Measurements from ENCODE around the gene GON4L.
"Not testable (repeated sequence)": the region's sequence is repeated elsewhere in the genome, so short reads cannot be mapped to it uniquely, and the experiment has no call there.

GON4L gene, protein sequence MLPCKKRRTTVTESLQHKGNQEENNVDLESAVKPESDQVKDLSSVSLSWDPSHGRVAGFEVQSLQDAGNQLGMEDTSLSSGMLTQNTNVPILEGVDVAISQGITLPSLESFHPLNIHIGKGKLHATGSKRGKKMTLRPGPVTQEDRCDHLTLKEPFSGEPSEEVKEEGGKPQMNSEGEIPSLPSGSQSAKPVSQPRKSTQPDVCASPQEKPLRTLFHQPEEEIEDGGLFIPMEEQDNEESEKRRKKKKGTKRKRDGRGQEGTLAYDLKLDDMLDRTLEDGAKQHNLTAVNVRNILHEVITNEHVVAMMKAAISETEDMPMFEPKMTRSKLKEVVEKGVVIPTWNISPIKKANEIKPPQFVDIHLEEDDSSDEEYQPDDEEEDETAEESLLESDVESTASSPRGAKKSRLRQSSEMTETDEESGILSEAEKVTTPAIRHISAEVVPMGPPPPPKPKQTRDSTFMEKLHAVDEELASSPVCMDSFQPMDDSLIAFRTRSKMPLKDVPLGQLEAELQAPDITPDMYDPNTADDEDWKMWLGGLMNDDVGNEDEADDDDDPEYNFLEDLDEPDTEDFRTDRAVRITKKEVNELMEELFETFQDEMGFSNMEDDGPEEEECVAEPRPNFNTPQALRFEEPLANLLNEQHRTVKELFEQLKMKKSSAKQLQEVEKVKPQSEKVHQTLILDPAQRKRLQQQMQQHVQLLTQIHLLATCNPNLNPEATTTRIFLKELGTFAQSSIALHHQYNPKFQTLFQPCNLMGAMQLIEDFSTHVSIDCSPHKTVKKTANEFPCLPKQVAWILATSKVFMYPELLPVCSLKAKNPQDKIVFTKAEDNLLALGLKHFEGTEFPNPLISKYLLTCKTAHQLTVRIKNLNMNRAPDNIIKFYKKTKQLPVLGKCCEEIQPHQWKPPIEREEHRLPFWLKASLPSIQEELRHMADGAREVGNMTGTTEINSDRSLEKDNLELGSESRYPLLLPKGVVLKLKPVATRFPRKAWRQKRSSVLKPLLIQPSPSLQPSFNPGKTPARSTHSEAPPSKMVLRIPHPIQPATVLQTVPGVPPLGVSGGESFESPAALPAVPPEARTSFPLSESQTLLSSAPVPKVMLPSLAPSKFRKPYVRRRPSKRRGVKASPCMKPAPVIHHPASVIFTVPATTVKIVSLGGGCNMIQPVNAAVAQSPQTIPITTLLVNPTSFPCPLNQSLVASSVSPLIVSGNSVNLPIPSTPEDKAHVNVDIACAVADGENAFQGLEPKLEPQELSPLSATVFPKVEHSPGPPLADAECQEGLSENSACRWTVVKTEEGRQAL (N-terminal part only)

DNA sequence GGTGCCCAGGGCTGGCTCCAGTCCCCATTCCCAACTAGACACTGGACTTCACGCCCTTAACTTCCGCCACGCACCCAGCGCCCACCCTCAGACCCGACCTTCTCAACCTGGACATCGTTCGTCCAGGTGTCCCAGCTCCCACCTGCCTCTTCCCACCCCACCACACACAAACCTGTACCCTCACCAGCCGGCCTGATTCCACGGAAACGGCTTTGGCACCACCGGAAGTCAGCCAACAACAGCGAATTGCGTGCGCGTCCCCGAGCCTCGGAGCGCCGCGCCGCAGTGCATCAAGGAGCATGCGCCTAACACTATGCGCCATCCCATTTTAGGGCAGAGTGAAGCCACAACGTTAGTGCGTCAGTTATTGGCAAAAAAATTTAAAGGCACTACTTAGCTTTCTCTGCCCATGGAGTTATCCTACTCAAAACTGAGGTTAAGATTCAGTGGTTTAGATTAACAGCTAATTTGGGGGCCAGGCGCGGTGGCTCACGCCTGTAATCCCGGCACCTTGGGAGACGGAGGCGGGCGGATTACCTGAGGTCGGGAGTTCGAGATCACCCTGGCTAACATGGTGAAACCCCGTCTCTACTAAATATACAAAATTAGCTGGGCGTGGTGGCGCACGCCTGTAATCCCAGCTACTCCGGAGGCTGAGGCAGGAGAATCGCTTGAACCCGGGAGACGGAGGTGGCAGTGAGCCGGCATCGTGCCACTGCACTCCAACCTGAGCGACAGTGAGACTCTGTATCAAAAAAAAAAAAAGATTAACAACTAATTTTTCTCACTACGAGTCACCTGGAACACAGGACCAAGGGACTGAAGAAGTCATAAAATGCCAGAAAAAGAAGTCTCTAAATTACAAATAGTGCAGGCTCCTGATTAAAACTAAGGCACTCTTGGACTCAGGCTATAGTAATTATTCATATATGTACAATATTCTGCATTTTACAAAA is at the start of gene GON4L:
GON4L (minus strand) TSS at position 240 of the 956 bp plus-strand sequence. CDS start 3,434 bp downstream, outside the sequence.
- DNase-seq (ENCODE audit: low read depth) = peak; percentile 76

DNA sequence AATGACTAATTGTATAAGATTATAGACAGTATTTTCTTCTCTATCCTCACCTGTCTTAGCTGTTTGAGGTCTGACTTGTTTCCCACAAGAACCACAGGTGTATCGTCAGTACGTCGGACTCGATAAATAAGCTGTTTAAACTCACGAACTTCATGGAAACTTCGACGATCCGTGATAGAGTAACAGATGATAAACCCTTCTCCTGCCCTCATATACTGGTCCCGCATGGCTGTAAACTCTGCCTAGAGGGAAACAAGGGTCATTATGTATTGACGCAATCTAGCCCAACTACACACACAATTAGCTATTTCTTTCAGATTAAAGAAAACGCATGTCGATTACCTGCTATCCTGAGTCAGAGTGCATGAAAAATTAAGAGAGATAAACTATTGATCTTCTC is 47.2 kb upstream of the GON4L start:
- no peak for DNase-seq (ENCODE audit: low read depth)

DNA sequence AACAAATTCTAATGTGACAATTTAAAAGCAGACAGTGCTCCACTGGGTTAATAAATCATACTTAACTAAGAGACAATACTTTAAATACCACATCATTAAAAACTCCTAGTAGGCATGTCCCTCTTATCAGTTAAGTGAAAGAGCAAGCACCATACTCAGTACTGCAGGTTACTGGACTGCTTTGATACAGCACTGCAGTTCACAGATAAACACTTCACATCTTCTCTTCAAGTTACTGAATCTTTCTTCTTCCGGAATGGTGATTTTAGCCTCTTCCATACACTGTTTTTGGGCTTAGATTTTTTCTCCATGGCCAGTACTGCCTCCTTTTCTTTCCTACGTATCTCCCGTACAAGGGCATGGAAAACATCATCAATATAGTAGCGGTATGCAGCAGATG is 43.1 kb upstream of the GON4L start:
- no peak for DNase-seq (ENCODE audit: low read depth)

DNA sequence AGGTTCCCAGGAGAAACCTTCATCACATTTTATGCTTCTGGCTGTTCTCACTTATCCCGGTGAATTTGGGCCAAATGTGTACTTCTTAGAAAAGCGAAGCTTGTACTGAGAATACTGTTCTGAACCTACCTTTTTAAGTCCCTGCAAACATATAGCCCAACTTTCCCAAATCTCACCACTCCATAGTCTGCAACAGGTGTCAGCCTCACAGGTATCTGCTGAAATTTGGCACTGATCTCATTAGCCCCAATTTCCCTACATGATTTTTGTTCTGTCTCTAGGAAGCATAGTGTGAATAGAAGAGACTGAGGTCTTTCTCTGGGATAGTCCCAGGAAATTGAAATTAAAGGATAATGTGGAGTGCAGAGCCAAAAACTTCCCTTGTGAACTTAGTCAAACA is 42.7 kb upstream of the GON4L start:
- no peak for DNase-seq (ENCODE audit: low read depth)

DNA sequence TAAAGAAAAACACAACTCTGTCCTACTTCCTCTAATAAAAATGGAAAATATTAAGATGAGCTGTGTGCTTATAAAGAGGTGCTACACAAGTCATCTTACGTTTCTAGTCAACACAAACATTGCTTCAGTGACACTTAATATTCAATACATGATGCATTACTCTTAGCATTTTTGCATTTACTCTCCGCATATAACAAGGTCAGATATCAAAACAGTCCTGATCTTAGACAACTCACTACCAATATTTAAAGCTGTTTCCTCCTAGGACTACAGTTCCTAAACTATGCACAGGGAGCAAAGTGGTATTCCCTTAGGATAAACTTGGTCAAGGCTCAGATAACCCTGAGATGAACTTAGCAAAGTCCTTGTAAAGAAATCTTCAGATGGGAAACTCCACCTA is 41.9 kb upstream of the GON4L start:
- DNase-seq (ENCODE audit: low read depth) = no peak

DNA sequence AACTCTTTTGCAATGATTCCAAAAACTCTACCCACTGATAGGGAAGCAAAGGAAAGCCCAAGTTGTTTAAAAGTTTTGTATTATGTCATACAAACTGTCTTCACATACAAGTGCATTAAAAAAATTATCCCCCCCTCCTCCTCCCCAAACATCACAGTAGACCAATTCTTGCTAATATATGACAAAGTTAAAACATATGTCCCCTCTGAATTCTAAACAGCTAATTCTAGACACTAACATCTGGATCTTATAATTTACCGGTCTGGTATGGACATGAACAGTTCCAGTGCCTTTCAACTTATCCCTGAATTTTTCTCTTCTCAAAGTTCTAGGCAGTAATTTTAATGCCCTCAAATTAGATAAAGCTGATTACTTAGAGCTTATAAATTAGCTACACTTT is 40.7 kb upstream of the GON4L start:
- no peak for DNase-seq (ENCODE audit: low read depth)

DNA sequence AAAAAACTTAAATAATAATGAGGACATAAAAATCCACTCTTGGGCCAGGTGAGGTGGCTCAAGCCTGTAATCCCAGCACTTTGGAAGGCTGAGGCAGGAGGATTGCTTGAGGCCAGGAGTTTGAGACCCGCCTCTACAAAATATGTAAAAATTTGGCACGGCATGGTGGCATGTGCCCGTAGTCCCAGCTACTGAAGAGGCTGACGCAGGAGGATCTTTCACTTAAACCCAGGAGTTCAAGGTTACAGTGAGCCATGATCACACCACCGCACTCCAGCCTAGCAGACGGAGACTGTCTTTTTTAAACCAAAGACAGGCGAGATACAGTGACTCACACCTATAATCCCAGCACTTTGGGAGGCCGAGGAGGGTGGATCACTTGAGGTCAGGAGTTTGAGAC is 39.5 kb upstream of the GON4L start:
- DNase-seq (ENCODE audit: low read depth) = not testable (repeated sequence)

DNA sequence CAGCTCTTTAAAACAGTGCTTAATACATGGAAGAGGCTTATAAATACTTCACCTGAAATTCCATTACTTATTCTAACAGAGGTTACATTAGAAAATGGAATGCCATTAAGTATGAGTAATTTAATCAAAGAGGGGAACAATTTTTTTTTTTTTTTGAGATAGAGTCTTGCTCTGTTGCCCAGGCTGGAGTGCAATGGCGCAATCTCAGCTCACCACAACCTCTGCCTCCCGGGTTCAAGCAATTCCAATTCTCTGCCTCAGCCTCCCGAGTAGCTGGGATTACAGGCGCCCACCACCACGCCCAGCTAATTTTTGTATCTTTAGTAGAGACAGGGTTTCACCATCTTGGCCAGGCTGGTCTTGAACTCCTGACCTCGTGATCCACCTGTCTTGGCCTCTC is 38.6 kb upstream of the GON4L start:
- not testable (repeated sequence) for DNase-seq (ENCODE audit: low read depth)

DNA sequence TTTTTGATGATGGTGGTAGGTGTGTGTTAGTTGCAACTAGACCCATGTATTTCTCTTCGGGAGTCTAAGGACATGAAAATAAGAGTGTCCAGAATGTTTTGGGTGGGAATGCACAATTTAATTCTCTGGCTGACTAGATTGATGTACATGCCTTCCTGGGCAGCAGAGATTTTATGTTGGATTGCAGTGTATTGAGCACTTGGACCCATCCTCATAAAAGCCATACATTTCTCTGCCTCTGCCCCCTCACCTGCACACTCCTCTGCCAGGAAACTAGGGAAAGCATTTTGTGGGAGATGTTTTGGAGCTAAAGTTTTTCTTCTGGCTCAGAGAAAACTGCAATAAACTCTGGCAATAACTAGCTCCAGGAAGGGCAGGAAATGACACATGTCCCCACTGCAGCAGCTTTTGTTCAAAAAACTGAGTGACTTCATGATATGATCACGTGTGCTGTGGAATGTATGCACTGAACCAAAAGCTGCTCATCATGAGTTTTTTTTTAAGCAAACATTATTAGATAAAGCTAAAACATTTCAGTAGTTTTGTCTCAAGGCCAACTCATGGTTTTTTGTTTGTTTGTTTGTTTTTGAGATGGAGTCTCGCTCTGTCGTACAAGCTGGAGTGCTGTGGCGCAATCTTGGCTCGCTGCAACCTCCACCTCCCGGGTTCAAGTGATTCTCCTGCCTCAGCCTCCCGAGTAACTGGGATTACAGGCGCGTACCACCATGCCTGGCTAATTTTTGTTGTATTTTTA is 36.6 kb upstream of the GON4L start:
- no peak for DNase-seq (ENCODE audit: low read depth)

DNA sequence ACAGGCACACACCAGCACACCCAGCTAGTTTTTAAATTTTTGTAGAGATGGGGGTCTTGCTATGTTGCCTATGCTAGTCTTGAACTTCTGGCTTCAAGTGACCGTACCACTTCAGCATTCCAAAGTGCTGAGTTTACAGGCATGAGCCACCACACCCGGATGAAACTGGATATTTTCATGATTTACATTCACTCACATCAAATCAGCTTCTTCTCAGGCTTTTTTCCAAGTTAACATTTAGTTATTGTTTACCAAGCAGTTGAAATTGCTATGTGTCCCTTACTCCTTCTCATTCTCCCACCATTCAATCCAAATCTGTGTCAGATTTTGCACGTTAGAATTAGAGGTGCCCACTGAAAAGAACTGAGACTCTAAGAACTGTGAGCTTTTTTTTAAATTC is 35.8 kb upstream of the GON4L start:
- no peak for DNase-seq (ENCODE audit: low read depth)

DNA sequence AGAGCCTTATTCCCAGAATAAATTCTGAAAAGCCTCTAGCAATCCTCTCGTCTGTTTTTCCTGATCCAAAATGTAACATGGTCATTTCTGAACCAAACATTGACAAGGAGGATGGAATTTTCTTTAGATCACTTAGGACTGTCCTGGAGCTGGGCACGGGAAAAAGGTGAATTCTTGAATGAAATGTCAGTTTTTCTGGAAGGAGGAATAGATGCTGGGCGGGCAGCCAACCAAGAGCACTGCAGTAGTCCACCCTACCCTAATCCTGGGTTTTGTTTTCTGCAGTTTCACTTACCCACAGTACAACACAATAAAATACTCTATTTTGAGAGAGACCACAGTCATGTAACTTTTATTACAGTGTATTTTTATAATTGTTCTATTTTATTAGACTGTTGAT is 33.2 kb upstream of the GON4L start:
- DNase-seq (ENCODE audit: low read depth) = no peak

DNA sequence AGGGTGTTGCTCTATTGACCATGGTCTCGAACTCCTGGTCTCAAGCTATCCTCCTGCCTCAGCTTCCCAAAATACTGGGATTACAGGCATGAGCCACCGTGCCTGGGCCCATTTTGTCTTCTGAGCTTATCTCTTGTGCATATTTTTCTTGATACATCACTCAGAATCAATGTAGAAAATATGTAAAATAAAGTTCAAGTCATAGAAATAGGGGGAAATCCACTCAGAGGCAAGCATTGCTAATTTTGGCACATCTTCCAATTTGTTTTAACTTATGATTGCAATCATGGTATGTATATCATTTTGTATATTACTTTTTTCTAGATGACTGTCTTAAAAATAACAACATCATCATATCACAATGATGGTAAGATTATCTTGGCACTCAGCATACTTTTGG is 32.6 kb upstream of the GON4L start:
- no peak for DNase-seq (ENCODE audit: low read depth)

DNA sequence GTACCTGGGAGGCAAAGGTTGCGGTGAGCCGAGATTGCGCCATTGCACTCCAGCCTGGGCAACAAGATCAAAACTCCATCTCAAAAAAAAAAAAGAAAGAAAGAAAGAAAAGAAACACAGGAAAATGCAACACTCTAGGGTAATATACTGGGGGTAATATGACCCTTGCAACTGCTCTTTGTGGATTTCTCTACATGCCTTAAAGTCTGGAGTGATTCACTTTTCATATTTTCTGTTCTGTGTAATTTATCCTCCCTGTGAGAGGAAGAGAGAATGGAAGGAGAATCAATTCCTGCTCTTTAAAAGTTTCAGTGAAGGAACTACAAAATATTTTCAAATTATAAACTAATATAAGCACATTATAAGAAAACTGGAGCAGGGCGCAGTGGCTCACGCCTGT is 31.5 kb upstream of the GON4L start:
- no peak for DNase-seq (ENCODE audit: low read depth)

DNA sequence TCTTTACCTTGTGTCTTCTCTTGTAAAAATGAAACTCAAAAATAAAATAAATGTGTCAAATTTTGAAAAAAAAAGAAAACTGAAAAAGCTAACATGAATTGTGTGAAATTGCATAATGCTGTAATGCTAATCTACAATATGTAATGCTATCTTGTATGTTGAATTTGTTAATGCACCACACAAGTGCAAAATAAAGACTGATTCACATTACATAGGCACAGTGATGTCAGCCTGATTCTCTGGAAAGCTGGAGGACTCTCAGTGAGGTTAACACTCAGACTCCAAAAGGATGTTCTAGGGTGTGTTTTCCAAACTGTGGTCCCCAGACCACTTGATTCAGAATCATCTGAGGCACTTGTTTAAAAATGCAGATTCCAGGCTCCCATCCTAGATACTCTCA is 28.0 kb upstream of the GON4L start:
- DNase-seq (ENCODE audit: low read depth) = no peak

DNA sequence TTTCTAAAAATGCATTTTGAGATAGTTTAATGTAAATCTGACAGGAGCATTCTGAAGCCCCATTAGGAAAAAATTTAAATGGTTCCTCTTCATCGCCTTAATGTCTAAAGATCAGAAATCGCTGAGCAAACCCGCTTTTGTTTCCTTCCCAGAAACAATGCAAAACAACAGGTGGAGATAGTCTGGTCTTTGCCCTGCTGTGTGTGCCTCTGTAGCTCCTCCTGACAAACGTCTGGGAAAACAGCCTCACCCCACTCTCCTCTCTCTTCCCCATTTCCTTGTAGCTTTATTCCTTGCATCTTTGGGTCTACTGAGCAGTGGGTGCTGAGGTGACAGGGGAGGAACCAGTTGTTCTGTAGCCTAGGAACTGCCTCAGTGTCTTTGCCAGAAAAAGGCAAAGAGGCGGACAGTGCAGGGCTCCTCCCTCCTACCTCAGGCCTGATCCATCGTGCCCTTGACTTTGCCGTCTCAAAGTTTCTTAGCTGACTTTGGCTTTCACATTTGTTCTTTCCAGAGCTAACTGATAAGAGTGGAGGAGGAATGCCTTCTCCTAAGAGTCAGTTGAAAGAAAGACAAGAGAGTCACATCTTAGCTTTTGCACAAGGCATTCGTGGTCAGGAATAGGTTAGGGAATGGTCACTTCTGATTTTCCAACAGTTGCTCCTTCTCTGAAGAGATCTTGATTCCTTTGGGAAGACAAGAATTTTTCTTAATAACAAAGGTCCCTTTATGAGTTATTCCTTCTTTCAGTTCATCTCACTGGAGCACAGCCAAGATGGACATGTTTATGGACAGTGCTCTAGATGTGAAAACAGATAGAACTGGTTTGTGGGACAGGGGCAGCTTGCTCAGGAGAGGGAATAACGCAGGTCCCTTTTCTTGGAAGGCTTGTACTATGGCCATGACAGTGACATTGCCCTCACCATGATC is 27.3 kb upstream of the GON4L start:
- no peak for DNase-seq (ENCODE audit: low read depth)

DNA sequence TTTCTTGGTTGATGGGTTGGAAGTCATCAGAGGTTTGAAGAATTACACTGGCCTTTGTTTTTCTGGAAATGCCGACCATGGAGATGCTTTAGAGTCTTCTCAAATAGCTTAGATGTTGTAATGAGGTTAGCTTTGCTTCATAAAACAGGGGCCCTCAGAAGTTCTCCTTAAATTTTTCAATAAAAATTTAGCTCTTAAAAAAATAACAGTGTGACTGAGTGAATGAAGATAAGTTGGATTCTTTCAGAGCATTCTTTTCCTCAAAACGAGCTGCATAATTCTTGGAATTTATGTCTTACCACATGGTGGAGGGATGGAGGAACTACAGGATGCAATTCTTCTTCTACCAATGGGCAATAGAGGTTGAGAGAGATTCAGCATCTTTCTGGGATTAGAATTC is 25.8 kb upstream of the GON4L start:
- DNase-seq (ENCODE audit: low read depth) = no peak

DNA sequence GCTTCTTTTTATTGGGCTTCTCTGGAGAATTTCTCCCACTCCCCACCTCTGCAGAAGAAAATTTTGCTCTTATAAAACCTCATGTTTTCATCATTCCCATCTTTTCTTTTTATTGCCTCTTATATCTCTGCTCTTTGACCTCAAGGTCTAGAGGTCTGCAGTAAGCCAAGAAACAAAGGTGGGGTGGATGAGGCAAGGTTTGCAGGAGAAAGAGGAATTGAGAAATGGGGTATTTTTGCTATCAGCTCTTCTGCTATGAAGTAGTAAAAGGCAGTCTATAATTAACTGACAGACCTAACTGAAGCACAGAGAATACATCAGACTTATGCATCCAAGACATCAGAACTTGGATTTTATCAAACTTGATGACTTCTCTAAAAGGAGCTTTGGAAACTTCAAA is 25.2 kb upstream of the GON4L start:
- no peak for DNase-seq (ENCODE audit: low read depth)

DNA sequence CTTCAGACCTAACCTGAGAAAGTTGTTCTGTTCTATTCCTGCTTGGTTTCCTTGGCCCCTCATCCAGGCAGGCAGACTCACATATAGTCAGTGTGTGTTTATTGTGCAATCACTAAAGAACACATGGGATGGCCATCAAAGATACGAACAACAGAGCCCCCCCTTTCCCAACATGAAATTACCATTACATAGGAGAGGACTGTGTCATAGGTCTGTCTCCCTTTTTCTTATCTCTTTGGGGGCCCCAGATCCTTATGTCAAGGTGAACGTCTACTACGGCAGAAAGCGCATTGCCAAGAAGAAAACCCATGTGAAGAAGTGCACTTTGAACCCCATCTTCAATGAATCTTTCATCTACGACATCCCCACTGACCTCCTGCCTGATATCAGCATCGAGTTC is 23.9 kb upstream of the GON4L start:
- DNase-seq (ENCODE audit: low read depth) = no peak

DNA sequence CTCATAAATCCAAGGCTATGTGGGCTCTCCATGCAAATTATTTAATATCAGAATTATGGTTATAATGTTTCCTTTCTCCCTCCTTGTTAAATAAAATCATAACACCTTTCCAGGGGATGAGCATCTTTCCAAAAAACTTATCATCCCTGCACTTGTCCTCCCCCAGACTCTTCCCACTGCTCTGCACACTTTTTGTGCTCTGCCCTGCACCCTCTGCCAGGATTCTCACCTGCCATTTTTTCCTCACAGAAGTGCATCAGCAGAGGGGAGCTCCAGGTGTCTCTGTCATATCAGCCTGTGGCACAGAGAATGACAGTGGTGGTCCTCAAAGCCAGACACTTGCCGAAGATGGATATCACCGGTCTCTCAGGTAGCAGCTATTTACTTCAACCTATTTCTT is 23.2 kb upstream of the GON4L start:
- DNase-seq (ENCODE audit: low read depth) = no peak
